Panc1 (cell line): ENCODE data around the gene FMO2. TPM values are rescaled to one million over a fixed set of nuclear protein-coding genes. Genes with fewer than 3 reads are reported as not detected.

Source experiments
- ATAC-seq: fragments of 200-7000 bp; cut with Tn5 transposase; 2 replicates; pipeline ENCODE4 v1.9.1; 2020; ENCODE audit warnings: mild to moderate bottlenecking, moderate library complexity
- BruUV-seq: library from RNA; stranded (reverse); fragments of 400-500 nt; replicated peaks from 2 replicates; lab custom pipeline; 2021; lab: Mats Ljungman, UMichigan
- CTCF ChIA-PET: fragments of 300-600 bp; sonication (Branson Sonifier 250); formaldehyde crosslinking; loops from one replicate; lab custom pipeline; 2022; ENCODE audit warnings: antibody characterized with exemption; lab: Charles Lee
- POLR2A ChIA-PET: fragments of 300-600 bp; sonication (Branson Sonifier 250); formaldehyde crosslinking; loops from one replicate; lab custom pipeline; 2022; ENCODE audit warnings: antibody characterized with exemption; lab: Charles Lee
- DNase-seq: peaks from one replicate; pipeline ENCODE4 v3.0.0-alpha.2; 2010; ENCODE audit warnings: low read depth, low spot score
- H3K27ac ChIP-seq: 2 replicates; pipeline ENCODE4 v1.5.1; 2011; ENCODE audit warnings: mild to moderate bottlenecking, low read length, inconsistent platforms
- H3K27me3 ChIP-seq: fragments of 200-500 bp; sonication (Bioruptor generic); 2 replicates; pipeline ENCODE4 v1.6.0; 2014; ENCODE audit warnings: low read length, inconsistent platforms; ENCODE audit not compliant: control insufficient read depth, insufficient read depth
- H3K36me3 ChIP-seq: fragments of 200-500 bp; sonication (Bioruptor generic); 2 replicates; pipeline ENCODE4 v1.5.1; 2014; ENCODE audit warnings: inconsistent platforms, mild to moderate bottlenecking, low read length, moderate library complexity; ENCODE audit not compliant: control insufficient read depth, insufficient read depth
- H3K4me1 ChIP-seq: 2 replicates; pipeline ENCODE4 v1.5.1; 2011; ENCODE audit warnings: inconsistent platforms, mild to moderate bottlenecking, low read length, moderate library complexity; ENCODE audit not compliant: control insufficient read depth, insufficient read depth
- H3K4me3 ChIP-seq, 2 experiments: 2 replicates each; pipeline ENCODE4 v1.5.1; 2011 to 2012; ENCODE audit warnings: low read depth in 2 of 2, low read length in 2 of 2, mild to moderate bottlenecking in 2 of 2, inconsistent platforms in 1 of 2, moderate library complexity in 1 of 2
- H3K9me3 ChIP-seq: fragments of 200-500 bp; sonication (Bioruptor generic); 2 replicates; pipeline ENCODE4 v1.5.1; 2014; ENCODE audit warnings: low read depth, mild to moderate bottlenecking, inconsistent platforms, low read length, moderate library complexity; ENCODE audit not compliant: control insufficient read depth, insufficient read depth
- CTCF ChIP-seq: fragments of 450-650 bp; IDR thresholded peaks from 2 replicates; pipeline ENCODE4 v1.5.1; 2017; ENCODE audit warnings: mild to moderate bottlenecking
- POLR2AphosphoS5 ChIP-seq: IDR thresholded peaks from 2 replicates; pipeline ENCODE4 v1.6.1; 2012; ENCODE audit warnings: mild to moderate bottlenecking, low read depth, low read length, moderate library complexity
- REST ChIP-seq, 2 experiments: IDR thresholded peaks; 2 replicates each; pipeline ENCODE4 v1.6.1; 2011 to 2012; ENCODE audit warnings: low read depth in 2 of 2, control low read depth in 1 of 2, low read length in 1 of 2, mild to moderate bottlenecking in 1 of 2, moderate library complexity in 1 of 2; ENCODE audit not compliant: insufficient read depth in 1 of 2
- SIN3A ChIP-seq: IDR thresholded peaks from 2 replicates; pipeline ENCODE4 v1.6.1; 2012; ENCODE audit warnings: low read depth, mild to moderate bottlenecking, low read length, moderate library complexity, borderline replicate concordance; ENCODE audit not compliant: insufficient read depth
- TCF7L2 ChIP-seq: IDR thresholded peaks from 2 replicates; pipeline ENCODE4 v1.6.1; 2011; ENCODE audit warnings: mild to moderate bottlenecking, low read depth, low read length, inconsistent platforms
- in situ Hi-C: cut with HindIII; loops from 2 replicates; pipeline ENCODE4 v1.10.0; 2016; ENCODE audit warnings: low sequenced_read_pairs, low pct_unique_long_range_greater_than_20kb
- intact Hi-C: fragments of 100-400 bp; cut with micrococcal nuclease; formaldehyde crosslinking; loops from one replicate; pipeline ENCODE4 v1.10.0; 2022; ENCODE audit not compliant: unreplicated experiment
- total RNA-seq: library from RNA; stranded (reverse); gene quantifications from one replicate; pipeline ENCODE4 v1.2.1, GENCODE V29; 2021; ENCODE audit not compliant: unreplicated experiment

The FMO2 gene
- total RNA-seq, 1 experiment from 2014 or later, result 0.08 TPM

- ChIA-PET CTCF (no interaction called here), POLR2A (no interaction called here)
- H3K27me3 ChIP-seq, result no peaks in the 10 kb centered on the region
- BruUV-seq, result no TSS peak
- H3K4me3 ChIP-seq, result no peak overlapping the region
- intact Hi-C loops (no loop called here), in situ Hi-C loops (no loop called here)
- H3K27ac ChIP-seq, result no peak overlapping the region
- H3K36me3 ChIP-seq, result no peaks in the 10 kb centered on the region
- H3K4me1 ChIP-seq, result no peaks in the 10 kb centered on the region
- TF ChIP-seq POLR2AphosphoS5, result no peak
- TF ChIP-seq CTCF, result 0 out of 2 replicates have a peak, but pooled peaks have one; percentile 5
- no peaks in the 10 kb centered on the region for H3K9me3 ChIP-seq
- no peak for ATAC-seq
- no peak for DNase-seq
These were observed 28.7 kb downstream of the FMO2 start for GRCh38 chr1:171213559-171214454.

GRCh38 chr1:171217658-171218443 is 32.8 kb downstream of the FMO2 start:
- in situ Hi-C loops, result no loop called here
- Histone ChIP-seq H3K4me1 (no peaks in the 10 kb centered on the region), H3K27ac (no peak overlapping the region), H3K9me3 (no peaks in the 10 kb centered on the region), H3K27me3 (no peaks in the 10 kb centered on the region), H3K4me3 (no peak overlapping the region), H3K36me3 (no peaks in the 10 kb centered on the region)
- ChIA-PET POLR2A (no interaction called here), CTCF (no interaction called here)
- DNase-seq (no peak), ATAC-seq (no peak)
- intact Hi-C loops, result no loop called here
- BruUV-seq, result no TSS peak
- TF ChIP-seq POLR2AphosphoS5 (no peak), TCF7L2 (no peak), SIN3A (no peak), CTCF (no peak), REST (IDR thresholded peaks at IDR 0.05; ENCODE audit: insufficient read depth in 1 of 2, low read depth in 2 of 2, low read length in 1 of 2) (no peak)
